Panc1 (cell line): Measurements from ENCODE around the gene KBTBD12. TPM values are rescaled to one million over a fixed set of nuclear protein-coding genes. Genes with fewer than 3 reads are reported as not detected.

Experiments
- ATAC-seq: fragments of 200-7000 bp; cut with Tn5 transposase; 2 replicates; pipeline ENCODE4 v1.9.1; 2020; ENCODE audit warnings: mild to moderate bottlenecking, moderate library complexity
- BruUV-seq: library from RNA; stranded (reverse); fragments of 400-500 nt; replicated peaks from 2 replicates; lab custom pipeline; 2021; lab: Mats Ljungman, UMichigan
- CTCF ChIA-PET: fragments of 300-600 bp; sonication (Branson Sonifier 250); formaldehyde crosslinking; loops from one replicate; lab custom pipeline; 2022; ENCODE audit warnings: antibody characterized with exemption; lab: Charles Lee
- POLR2A ChIA-PET: fragments of 300-600 bp; sonication (Branson Sonifier 250); formaldehyde crosslinking; loops from one replicate; lab custom pipeline; 2022; ENCODE audit warnings: antibody characterized with exemption; lab: Charles Lee
- DNase-seq: peaks from one replicate; pipeline ENCODE4 v3.0.0-alpha.2; 2010; ENCODE audit warnings: low read depth, low spot score
- H3K27ac ChIP-seq: 2 replicates; pipeline ENCODE4 v1.5.1; 2011; ENCODE audit warnings: mild to moderate bottlenecking, low read length, inconsistent platforms
- H3K27me3 ChIP-seq: fragments of 200-500 bp; sonication (Bioruptor generic); 2 replicates; pipeline ENCODE4 v1.6.0; 2014; ENCODE audit warnings: low read length, inconsistent platforms; ENCODE audit not compliant: control insufficient read depth, insufficient read depth
- H3K36me3 ChIP-seq: fragments of 200-500 bp; sonication (Bioruptor generic); 2 replicates; pipeline ENCODE4 v1.5.1; 2014; ENCODE audit warnings: inconsistent platforms, mild to moderate bottlenecking, low read length, moderate library complexity; ENCODE audit not compliant: control insufficient read depth, insufficient read depth
- H3K4me1 ChIP-seq: 2 replicates; pipeline ENCODE4 v1.5.1; 2011; ENCODE audit warnings: inconsistent platforms, mild to moderate bottlenecking, low read length, moderate library complexity; ENCODE audit not compliant: control insufficient read depth, insufficient read depth
- H3K4me3 ChIP-seq, 2 experiments: 2 replicates each; pipeline ENCODE4 v1.5.1; 2011 to 2012; ENCODE audit warnings: low read depth in 2 of 2, low read length in 2 of 2, mild to moderate bottlenecking in 2 of 2, inconsistent platforms in 1 of 2, moderate library complexity in 1 of 2
- H3K9me3 ChIP-seq: fragments of 200-500 bp; sonication (Bioruptor generic); 2 replicates; pipeline ENCODE4 v1.5.1; 2014; ENCODE audit warnings: low read depth, mild to moderate bottlenecking, inconsistent platforms, low read length, moderate library complexity; ENCODE audit not compliant: control insufficient read depth, insufficient read depth
- POLR2AphosphoS5 ChIP-seq: IDR thresholded peaks from 2 replicates; pipeline ENCODE4 v1.6.1; 2012; ENCODE audit warnings: mild to moderate bottlenecking, low read depth, low read length, moderate library complexity
- SIN3A ChIP-seq: IDR thresholded peaks from 2 replicates; pipeline ENCODE4 v1.6.1; 2012; ENCODE audit warnings: low read depth, mild to moderate bottlenecking, low read length, moderate library complexity, borderline replicate concordance; ENCODE audit not compliant: insufficient read depth
- TCF7L2 ChIP-seq: IDR thresholded peaks from 2 replicates; pipeline ENCODE4 v1.6.1; 2011; ENCODE audit warnings: mild to moderate bottlenecking, low read depth, low read length, inconsistent platforms
- in situ Hi-C: cut with HindIII; loops from 2 replicates; pipeline ENCODE4 v1.10.0; 2016; ENCODE audit warnings: low sequenced_read_pairs, low pct_unique_long_range_greater_than_20kb
- intact Hi-C: fragments of 100-400 bp; cut with micrococcal nuclease; formaldehyde crosslinking; loops from one replicate; pipeline ENCODE4 v1.10.0; 2022; ENCODE audit not compliant: unreplicated experiment
- total RNA-seq: library from RNA; stranded (reverse); gene quantifications from one replicate; pipeline ENCODE4 v1.2.1, GENCODE V29; 2021; ENCODE audit not compliant: unreplicated experiment
- TF ChIP-seq, protein P1 (sequence below), 2 experiments: IDR thresholded peaks; 2 replicates each; pipeline ENCODE4 v1.6.1; 2011 to 2012; ENCODE audit warnings: low read depth in 2 of 2, control low read depth in 1 of 2, low read length in 1 of 2, mild to moderate bottlenecking in 1 of 2, moderate library complexity in 1 of 2; ENCODE audit not compliant: insufficient read depth in 1 of 2
- TF ChIP-seq, protein P2 (sequence below): fragments of 450-650 bp; IDR thresholded peaks from 2 replicates; pipeline ENCODE4 v1.5.1; 2017; ENCODE audit warnings: mild to moderate bottlenecking

The KBTBD12 gene
- total RNA-seq, 1 experiment from 2014 or later: 0.28 TPM

GRCh38 chr3:127867412-127867811, 47.6 kb upstream of the KBTBD12 start:
- CTCF ChIA-PET: no interaction called here
- in situ Hi-C loops: no loop called here
- Histone ChIP-seq H3K4me3 (no peak overlapping the region), H3K9me3 (no peaks in the 10 kb centered on the region), H3K27me3 (peaks cover 27% of the 10 kb centered on the region), H3K4me1 (no peaks in the 10 kb centered on the region), H3K27ac (no peak overlapping the region), H3K36me3 (no peaks in the 10 kb centered on the region)
- DNase-seq (no peak), ATAC-seq (no peak)
- intact Hi-C loops: no loop called here
- POLR2A ChIA-PET: no interaction called here
- BruUV-seq: no TSS peak
- TF ChIP-seq SIN3A (no peak), TCF7L2 (no peak), POLR2AphosphoS5 (no peak)
- TF ChIP-seq, protein P1, sequence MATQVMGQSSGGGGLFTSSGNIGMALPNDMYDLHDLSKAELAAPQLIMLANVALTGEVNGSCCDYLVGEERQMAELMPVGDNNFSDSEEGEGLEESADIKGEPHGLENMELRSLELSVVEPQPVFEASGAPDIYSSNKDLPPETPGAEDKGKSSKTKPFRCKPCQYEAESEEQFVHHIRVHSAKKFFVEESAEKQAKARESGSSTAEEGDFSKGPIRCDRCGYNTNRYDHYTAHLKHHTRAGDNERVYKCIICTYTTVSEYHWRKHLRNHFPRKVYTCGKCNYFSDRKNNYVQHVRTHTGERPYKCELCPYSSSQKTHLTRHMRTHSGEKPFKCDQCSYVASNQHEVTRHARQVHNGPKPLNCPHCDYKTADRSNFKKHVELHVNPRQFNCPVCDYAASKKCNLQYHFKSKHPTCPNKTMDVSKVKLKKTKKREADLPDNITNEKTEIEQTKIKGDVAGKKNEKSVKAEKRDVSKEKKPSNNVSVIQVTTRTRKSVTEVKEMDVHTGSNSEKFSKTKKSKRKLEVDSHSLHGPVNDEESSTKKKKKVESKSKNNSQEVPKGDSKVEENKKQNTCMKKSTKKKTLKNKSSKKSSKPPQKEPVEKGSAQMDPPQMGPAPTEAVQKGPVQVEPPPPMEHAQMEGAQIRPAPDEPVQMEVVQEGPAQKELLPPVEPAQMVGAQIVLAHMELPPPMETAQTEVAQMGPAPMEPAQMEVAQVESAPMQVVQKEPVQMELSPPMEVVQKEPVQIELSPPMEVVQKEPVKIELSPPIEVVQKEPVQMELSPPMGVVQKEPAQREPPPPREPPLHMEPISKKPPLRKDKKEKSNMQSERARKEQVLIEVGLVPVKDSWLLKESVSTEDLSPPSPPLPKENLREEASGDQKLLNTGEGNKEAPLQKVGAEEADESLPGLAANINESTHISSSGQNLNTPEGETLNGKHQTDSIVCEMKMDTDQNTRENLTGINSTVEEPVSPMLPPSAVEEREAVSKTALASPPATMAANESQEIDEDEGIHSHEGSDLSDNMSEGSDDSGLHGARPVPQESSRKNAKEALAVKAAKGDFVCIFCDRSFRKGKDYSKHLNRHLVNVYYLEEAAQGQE (IDR thresholded peaks at IDR 0.05; ENCODE audit: insufficient read depth in 1 of 2, low read depth in 2 of 2, low read length in 1 of 2): no peak
- TF ChIP-seq, protein P2, sequence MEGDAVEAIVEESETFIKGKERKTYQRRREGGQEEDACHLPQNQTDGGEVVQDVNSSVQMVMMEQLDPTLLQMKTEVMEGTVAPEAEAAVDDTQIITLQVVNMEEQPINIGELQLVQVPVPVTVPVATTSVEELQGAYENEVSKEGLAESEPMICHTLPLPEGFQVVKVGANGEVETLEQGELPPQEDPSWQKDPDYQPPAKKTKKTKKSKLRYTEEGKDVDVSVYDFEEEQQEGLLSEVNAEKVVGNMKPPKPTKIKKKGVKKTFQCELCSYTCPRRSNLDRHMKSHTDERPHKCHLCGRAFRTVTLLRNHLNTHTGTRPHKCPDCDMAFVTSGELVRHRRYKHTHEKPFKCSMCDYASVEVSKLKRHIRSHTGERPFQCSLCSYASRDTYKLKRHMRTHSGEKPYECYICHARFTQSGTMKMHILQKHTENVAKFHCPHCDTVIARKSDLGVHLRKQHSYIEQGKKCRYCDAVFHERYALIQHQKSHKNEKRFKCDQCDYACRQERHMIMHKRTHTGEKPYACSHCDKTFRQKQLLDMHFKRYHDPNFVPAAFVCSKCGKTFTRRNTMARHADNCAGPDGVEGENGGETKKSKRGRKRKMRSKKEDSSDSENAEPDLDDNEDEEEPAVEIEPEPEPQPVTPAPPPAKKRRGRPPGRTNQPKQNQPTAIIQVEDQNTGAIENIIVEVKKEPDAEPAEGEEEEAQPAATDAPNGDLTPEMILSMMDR: no peak

- no peak for TF ChIP-seq TCF7L2
- TF ChIP-seq, protein P1 (IDR thresholded peaks at IDR 0.05; ENCODE audit: insufficient read depth in 1 of 2, low read depth in 2 of 2, low read length in 1 of 2): no peak
- TF ChIP-seq POLR2AphosphoS5: no peak
- TF ChIP-seq, protein P2: no peak
- no peak for TF ChIP-seq SIN3A
- no TSS peak for BruUV-seq
- H3K9me3 ChIP-seq: no peaks in the 10 kb centered on the region
- H3K4me1 ChIP-seq: no peaks in the 10 kb centered on the region
- in situ Hi-C loops (no loop called here), intact Hi-C loops (no loop called here)
- no peaks in the 10 kb centered on the region for H3K36me3 ChIP-seq
- DNase-seq (no peak), ATAC-seq (no peak)
- ChIA-PET POLR2A (no interaction called here), CTCF (no interaction called here)
- H3K27ac ChIP-seq: no peak overlapping the region
- H3K27me3 ChIP-seq: peaks cover 27% of the 10 kb centered on the region
- H3K4me3 ChIP-seq: no peak overlapping the region
These were observed 47.0 kb upstream of the KBTBD12 start for GRCh38 chr3:127867986-127868385.
